A549 (cell line): ENCODE results near the gene TNIK. TPM values are rescaled to one million over a fixed set of nuclear protein-coding genes. Genes with fewer than 3 reads are reported as not detected.

ENCODE experiments used
- ATAC-seq, 2 experiments: fragments of 200-7000 bp in 1 of 2; fragments of >200 bp in 1 of 2; cut with Nextera tagmentation in 1 of 2; cut with Tn5 transposase in 1 of 2; 3 replicates each; pipeline versions ENCODE4 v1.8.0 to v1.9.1; 2018 to 2020; ENCODE audit warnings: mild to moderate bottlenecking in 1 of 2, moderate library complexity in 1 of 2
- CTCF ChIA-PET: fragments of 300-600 bp; sonication (Branson Sonifier 250); formaldehyde crosslinking; extraction: SDS; loops from one replicate; lab custom pipeline; 2021; ENCODE audit warnings: antibody characterized with exemption, inconsistent platforms; lab: Yijun Ruan, JAX
- POLR2A ChIA-PET: fragments of 350-600 bp; formaldehyde crosslinking; extraction: SDS; loops from one replicate; lab custom pipeline; 2021; ENCODE audit warnings: antibody characterized with exemption, inconsistent platforms; lab: Yijun Ruan, JAX
- DNase-seq, 2 experiments: peaks; one replicate each; pipeline versions ENCODE4 v3.0.0 to v3.0.0-alpha.2; 2011 to 2016; ENCODE audit warnings: low read depth in 1 of 2, low spot score in 1 of 2
- FAIRE-seq: peaks from 2 replicates; lab custom pipeline; 2011; peaks lifted over from hg19 to GRCh38; lab: Jason Lieb, UNC
- H3K27ac ChIP-seq, 2 experiments: fragments of >200 bp; sonication (Bioruptor Twin); formaldehyde crosslinking; 3 replicates each; pipeline ENCODE4 v1.5.1; 2016 to 2017
- H3K4me1 ChIP-seq: fragments of >200 bp; sonication (Bioruptor Twin); formaldehyde crosslinking; 3 replicates; pipeline ENCODE4 v1.6.1; 2016
- H3K4me2 ChIP-seq: fragments of >200 bp; sonication (Bioruptor Twin); formaldehyde crosslinking; 3 replicates; pipeline ENCODE4 v1.6.1; 2016
- H3K4me3 ChIP-seq: fragments of >200 bp; sonication (Bioruptor Twin); formaldehyde crosslinking; 3 replicates; pipeline ENCODE4 v1.5.1; 2016
- H3K9me3 ChIP-seq: fragments of >200 bp; sonication (Bioruptor Twin); formaldehyde crosslinking; 3 replicates; pipeline ENCODE4 v1.6.1; 2016
- CEBPB ChIP-seq, 2 experiments: fragments of >200 bp in 1 of 2; sonication (Bioruptor Twin) in 1 of 2; formaldehyde crosslinking in 1 of 2; IDR thresholded peaks; 2 replicates each; pipeline ENCODE4 v1.6.1; 2012 to 2016
- CHD2 ChIP-seq: fragments of 150-350 bp; IDR thresholded peaks from 2 replicates; pipeline ENCODE4 v1.6.1; 2014; ENCODE audit warnings: low read length; ENCODE audit not compliant: partially characterized antibody
- EHF ChIP-seq: fragments of 250-450 bp; sonication (Bioruptor Pico); IDR thresholded peaks from 2 replicates; pipeline ENCODE4 v1.5.0; 2020; ENCODE audit warnings: mild to moderate bottlenecking
- EP300 ChIP-seq, 2 experiments: fragments of >200 bp; sonication (Bioruptor Twin); formaldehyde crosslinking; IDR thresholded peaks; 2 replicates in 1 of 2; 3 replicates in 1 of 2; pipeline ENCODE4 v1.6.1; 2016 to 2017
- FOSL2 ChIP-seq, 2 experiments: fragments of 450-650 bp in 1 of 2; fragments of >200 bp in 1 of 2; sonication (Bioruptor Twin) in 1 of 2; formaldehyde crosslinking; IDR thresholded peaks; 2 replicates each; pipeline versions ENCODE4 v1.5.0 to v1.6.1; 2016 to 2020; ENCODE audit warnings: mild to moderate bottlenecking in 1 of 2, moderate library complexity in 1 of 2
- GATA3 ChIP-seq: IDR thresholded peaks from 2 replicates; pipeline ENCODE4 v1.6.1; 2012; ENCODE audit warnings: borderline replicate concordance
- HMGXB4 ChIP-seq: fragments of 250-450 bp; sonication (Bioruptor Pico); IDR thresholded peaks from 2 replicates; pipeline ENCODE4 v1.5.0; 2021; ENCODE audit warnings: mild to moderate bottlenecking, moderate library complexity, borderline replicate concordance
- HOXB13 ChIP-seq: fragments of 250-450 bp; sonication (Bioruptor Pico); IDR thresholded peaks from 2 replicates; pipeline ENCODE4 v1.5.0; 2020; ENCODE audit warnings: low read depth, mild to moderate bottlenecking, moderate library complexity
- JUN ChIP-seq, 2 experiments: fragments of >200 bp; sonication (Bioruptor Twin); formaldehyde crosslinking; IDR thresholded peaks; 2 replicates in 1 of 2; 3 replicates in 1 of 2; pipeline ENCODE4 v1.6.1; 2016 to 2017
- NR3C1 ChIP-seq: fragments of >200 bp; sonication (Bioruptor Twin); formaldehyde crosslinking; IDR thresholded peaks from 3 replicates; pipeline ENCODE4 v1.6.1; 2017
- RNF2 ChIP-seq: fragments of 200-600 bp; sonication (generic); IDR thresholded peaks from 2 replicates; pipeline ENCODE4 v1.6.1; 2016; ENCODE audit warnings: low read depth, mild to moderate bottlenecking, antibody characterized with exemption, moderate library complexity, borderline replicate concordance
- SMC3 ChIP-seq: fragments of >200 bp; sonication (Bioruptor Twin); formaldehyde crosslinking; IDR thresholded peaks from 3 replicates; pipeline ENCODE4 v1.6.1; 2018; ENCODE audit warnings: inconsistent platforms
- TP53 ChIP-seq: fragments of 250-450 bp; sonication (Bioruptor Pico); IDR thresholded peaks from 2 replicates; pipeline ENCODE4 v1.5.0; 2021; ENCODE audit warnings: mild to moderate bottlenecking, moderate library complexity
- USF2 ChIP-seq: fragments of 450-650 bp; IDR thresholded peaks from 2 replicates; pipeline ENCODE4 v1.6.1; 2014; ENCODE audit warnings: antibody characterized with exemption
- ZNF302 ChIP-seq: fragments of 250-450 bp; sonication (Bioruptor Pico); IDR thresholded peaks from 2 replicates; pipeline ENCODE4 v1.9.0; 2021; ENCODE audit warnings: inconsistent platforms, mild to moderate bottlenecking, moderate library complexity
- WGBS: methylation state at CpG from one replicate; pipeline ENCODE4 v1.1.6; 2017; ENCODE audit errors: missing lambda C conversion rate; 5-methylcytosine and 5-hydroxymethylcytosine counted together
- polyA plus RNA-seq, 4 experiments: library from polyadenylated mRNA; depleted of rRNA in 3 of 4; stranded (reverse); fragments of >200 nt; fragmentation: RNase III in 1 of 4; extraction: RNeasy Plus Mini Kit Qiagen cat#74134 plus additional on column Dnase treatment in 1 of 4; gene quantifications; 2 replicates in 3 of 4; 3 replicates in 1 of 4; pipeline ENCODE4 v1.2.3, GENCODE V29; 2011 to 2017
- TF ChIP-seq, protein P1 (sequence below): IDR thresholded peaks from 2 replicates; pipeline ENCODE4 v1.6.1; 2012; ENCODE audit warnings: low read depth, borderline replicate concordance

Gene TNIK
- polyA plus RNA-seq, 2 of the 4 experiments (the other 2 are of a cell fraction): 1.6 to 1.8 TPM

DNA sequence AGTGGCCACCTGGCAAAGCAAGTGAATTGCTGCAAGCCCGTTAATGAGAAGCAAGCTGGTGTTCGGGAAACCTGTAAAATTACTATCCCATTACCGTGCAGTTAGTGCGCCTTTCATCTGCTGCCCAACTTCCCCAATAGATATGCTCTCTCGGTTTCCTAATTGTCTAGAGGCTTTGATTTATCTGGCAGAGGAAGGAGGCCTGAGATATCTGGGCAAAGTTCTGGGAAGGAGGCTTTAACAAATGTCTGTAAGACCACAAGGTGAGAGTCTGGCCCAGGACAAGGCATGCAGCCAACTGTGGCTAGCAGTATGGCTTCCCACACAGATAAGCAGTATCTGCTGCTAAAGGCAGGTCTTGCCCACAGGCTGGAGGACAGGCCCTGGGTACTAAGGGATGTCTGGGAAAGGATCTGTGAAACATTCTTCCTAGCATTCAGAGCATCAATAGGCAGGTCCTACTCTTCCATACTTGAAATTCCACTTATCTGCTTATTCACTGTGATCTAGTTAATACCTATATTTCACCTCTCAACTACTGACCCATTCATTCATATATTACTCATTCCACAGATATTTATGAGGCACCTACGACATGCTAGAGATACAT is 303.7 kb downstream of the TNIK start:
- TF ChIP-seq GATA3: peak; percentile 22; the same call in 1 of the 2 replicates
- TF ChIP-seq EP300 (IDR thresholded peaks at IDR 0.05): no peak
- H3K9me3 ChIP-seq: no peaks in the 10 kb centered on the region
- POLR2A ChIA-PET: no interaction called here
- ATAC-seq (peak in 1 of 2 experiments; percentile 70; a peak in 3 of 6 replicates), FAIRE-seq (no peak), DNase-seq (peak in 1 of 2 experiments; percentile 33)
- H3K4me3 ChIP-seq: no peak overlapping the region
- WGBS: 74% methylated on average over 6 of the region's 6 CpGs
- CTCF ChIA-PET: interaction anchor here (0.9 kb wide), 1 partner anchor 31 kb away, joined by 3 read pairs; no protein-coding TSS in a partner anchor
- H3K27ac ChIP-seq: peak overlapping the region in 1 of 2 experiments; percentile 67; a peak in 3 of 6 replicates
- peaks cover 15% of the 10 kb centered on the region; the same call in 2 of the 3 replicates for H3K4me1 ChIP-seq
- 0 out of 3 replicates have a peak overlapping the region, but pooled peaks have one; percentile 12 for H3K4me2 ChIP-seq

DNA sequence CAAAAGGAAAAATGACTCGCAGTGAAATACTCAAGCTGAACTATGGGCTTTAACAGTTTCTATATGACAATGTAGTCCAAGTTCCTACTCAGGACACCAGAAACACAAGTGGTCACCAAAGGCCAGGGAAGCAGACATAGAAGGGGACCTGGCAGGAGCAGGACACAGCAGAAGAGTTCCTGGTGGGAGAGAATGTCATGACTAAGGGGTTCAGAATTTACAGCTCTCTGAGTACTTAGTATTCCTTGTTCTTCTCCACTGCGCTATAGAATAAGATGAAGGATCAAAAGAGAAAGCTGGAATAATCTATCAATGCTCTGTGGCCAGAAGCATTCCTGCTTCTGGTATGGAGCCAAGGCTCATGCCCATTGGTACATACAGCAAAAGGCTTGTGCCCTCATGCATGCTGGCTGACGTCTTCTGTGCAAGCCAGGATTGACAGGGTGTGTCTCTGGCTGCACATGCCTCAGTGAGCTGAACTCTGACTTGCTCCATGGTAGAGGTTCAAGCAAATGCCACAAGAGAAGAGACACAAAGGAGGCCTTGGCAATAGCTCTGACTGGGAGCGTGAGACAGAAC is 305.0 kb downstream of the TNIK start:
- Histone ChIP-seq H3K9me3 (no peaks in the 10 kb centered on the region), H3K27ac (no peak overlapping the region), H3K4me1 (peaks cover 15% of the 10 kb centered on the region; the same call in 2 of the 3 replicates), H3K4me2 (no peak overlapping the region), H3K4me3 (no peak overlapping the region)
- POLR2A ChIA-PET: interaction anchor here (0.6 kb wide), 1 partner anchor 143 kb away, joined by 3 read pairs; no protein-coding TSS in a partner anchor
- CTCF ChIA-PET: interaction anchor here (0.6 to 0.9 kb wide), 3 partner anchors 17 to 190 kb away, joined by 3 read pairs; no protein-coding TSS in a partner anchor
- WGBS: 80% methylated on average over 4 of the region's 4 CpGs
- ATAC-seq (no peak), DNase-seq (no peak), FAIRE-seq (no peak)
- no peak for TF ChIP-seq NR3C1
- no peak for TF ChIP-seq EHF (CRISPR knock-in tag)
- no peak for TF ChIP-seq ZNF302 (CRISPR knock-in tag)

- FAIRE-seq (no peak), DNase-seq (no peak), ATAC-seq (no peak)
- no peaks in the 10 kb centered on the region for H3K9me3 ChIP-seq
- TF ChIP-seq FOSL2 (IDR thresholded peaks at IDR 0.05): no peak
- no peak for TF ChIP-seq FOSL2 (CRISPR knock-in tag; IDR thresholded peaks at IDR 0.05)
- TF ChIP-seq HMGXB4: no peak
- TF ChIP-seq JUN (IDR thresholded peaks at IDR 0.05): no peak
- TF ChIP-seq USF2: no peak
- TF ChIP-seq TP53: no peak
- 56% methylated on average over 2 of the region's 2 CpGs for WGBS
- H3K27ac ChIP-seq: no peak overlapping the region
- H3K4me3 ChIP-seq: no peak overlapping the region
- CTCF ChIA-PET: interaction anchor here (2.0 kb wide), 1 partner anchor 22 kb away, joined by 4 read pairs; no protein-coding TSS in a partner anchor
- 0 out of 3 replicates have a peak, but pooled peaks cover 1% of the 10 kb centered on the region for H3K4me1 ChIP-seq
- H3K4me2 ChIP-seq: no peak overlapping the region
- POLR2A ChIA-PET: no interaction called here
Measured at GRCh38 chr3:171150945-171151344, 309.3 kb downstream of the TNIK start.

GRCh38 chr3:171149526-171150116 is 310.6 kb downstream of the TNIK start:
- FAIRE-seq: no peak
- whole genome bisulfite sequencing: 80% methylated on average over 7 of the region's 7 CpGs
- TF ChIP-seq CHD2 (no peak), SMC3 (no peak), CEBPB (IDR thresholded peaks at IDR 0.05) (no peak), EHF (CRISPR knock-in tag) (no peak), HOXB13 (CRISPR knock-in tag) (no peak), RNF2 (no peak)
- TF ChIP-seq, protein P1, sequence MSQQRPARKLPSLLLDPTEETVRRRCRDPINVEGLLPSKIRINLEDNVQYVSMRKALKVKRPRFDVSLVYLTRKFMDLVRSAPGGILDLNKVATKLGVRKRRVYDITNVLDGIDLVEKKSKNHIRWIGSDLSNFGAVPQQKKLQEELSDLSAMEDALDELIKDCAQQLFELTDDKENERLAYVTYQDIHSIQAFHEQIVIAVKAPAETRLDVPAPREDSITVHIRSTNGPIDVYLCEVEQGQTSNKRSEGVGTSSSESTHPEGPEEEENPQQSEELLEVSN: no peak
- ATAC-seq: no peak
- DNase-seq: no peak
- no peak overlapping the region for H3K4me2 ChIP-seq
- H3K4me3 ChIP-seq: no peak overlapping the region
- no peaks in the 10 kb centered on the region for H3K4me1 ChIP-seq
- ChIA-PET POLR2A (no interaction called here), CTCF (no interaction called here)
- H3K9me3 ChIP-seq: no peaks in the 10 kb centered on the region
- H3K27ac ChIP-seq: no peak overlapping the region
